ENCODE measurements around the gene ARHGAP10. TPM values are rescaled to one million over a fixed set of nuclear protein-coding genes. Genes with fewer than 3 reads are reported as not detected.
"Not testable (repeated sequence)": the region's sequence is repeated elsewhere in the genome, so short reads cannot be mapped to it uniquely, and the experiment has no call there.

The ARHGAP10 gene
- polyA plus RNA-seq, 10 donors, result 27.5 to 35.9 (median 32.4) TPM

- DNase-seq, result no peak
These were observed 249.4 kb downstream of the ARHGAP10 start for GRCh38 chr4:147981305-147981704.

- no peak for DNase-seq
These were observed 252.3 kb downstream of the ARHGAP10 start for GRCh38 chr4:147984065-147984777.

DNA sequence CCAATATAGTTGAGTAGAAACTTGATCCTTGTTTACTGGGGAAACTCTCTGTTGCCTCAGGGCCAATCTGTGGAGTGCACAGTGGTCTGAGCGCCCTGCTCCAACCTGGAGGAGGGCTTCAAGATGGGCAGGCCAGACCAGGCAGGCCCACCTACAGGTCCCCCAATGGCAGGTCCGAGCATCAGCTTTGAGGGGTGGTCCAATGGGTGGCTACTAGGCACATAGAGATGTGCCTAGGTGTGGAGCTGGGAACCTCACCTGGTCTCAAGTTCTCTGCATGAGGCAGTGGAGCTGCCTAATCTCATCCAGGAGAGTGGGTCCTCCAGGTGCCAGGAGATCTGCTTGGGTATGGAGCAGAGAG lies 252.9 kb downstream of the ARHGAP10 start:
- no peak for DNase-seq

DNA sequence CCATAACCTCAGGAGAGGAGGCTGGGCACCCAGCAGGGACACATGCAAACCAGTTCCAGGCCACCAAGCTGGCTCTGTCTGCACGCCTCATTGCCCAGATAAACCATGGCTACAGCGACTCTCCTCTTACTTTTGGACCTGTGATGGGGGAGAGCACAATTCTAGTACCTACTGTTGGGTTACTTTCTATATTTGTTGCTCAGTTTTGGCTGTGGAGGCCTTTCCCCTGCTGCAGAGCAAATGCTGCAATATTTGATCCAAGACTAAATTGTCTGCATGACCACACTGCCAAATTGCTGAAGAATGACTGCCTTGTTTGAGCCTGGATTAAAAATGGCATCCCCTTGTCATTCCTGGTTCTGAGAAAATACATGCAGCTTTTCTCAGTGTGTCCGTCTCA lies 253.5 kb downstream of the ARHGAP10 start:
- no peak for DNase-seq

DNA sequence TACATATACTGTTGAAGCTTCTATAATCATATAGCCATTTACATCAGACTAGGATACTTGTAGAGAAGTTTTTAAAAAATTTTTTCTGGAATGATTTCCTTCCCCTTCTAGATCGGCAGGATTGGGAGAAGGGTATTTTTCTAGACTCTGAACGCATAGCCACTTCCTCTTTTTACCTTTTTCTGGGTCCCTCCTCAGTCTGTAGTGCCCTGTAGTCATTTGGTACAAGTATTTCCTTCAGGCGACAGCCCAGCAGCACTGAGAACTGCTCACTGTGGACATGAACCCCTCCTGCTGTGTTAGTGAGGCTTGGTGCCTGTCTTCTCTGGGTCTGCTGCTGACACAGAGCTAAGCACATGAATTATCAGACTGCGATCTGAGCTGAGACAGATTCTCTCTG lies 255.4 kb downstream of the ARHGAP10 start:
- DNase-seq, result no peak

DNA sequence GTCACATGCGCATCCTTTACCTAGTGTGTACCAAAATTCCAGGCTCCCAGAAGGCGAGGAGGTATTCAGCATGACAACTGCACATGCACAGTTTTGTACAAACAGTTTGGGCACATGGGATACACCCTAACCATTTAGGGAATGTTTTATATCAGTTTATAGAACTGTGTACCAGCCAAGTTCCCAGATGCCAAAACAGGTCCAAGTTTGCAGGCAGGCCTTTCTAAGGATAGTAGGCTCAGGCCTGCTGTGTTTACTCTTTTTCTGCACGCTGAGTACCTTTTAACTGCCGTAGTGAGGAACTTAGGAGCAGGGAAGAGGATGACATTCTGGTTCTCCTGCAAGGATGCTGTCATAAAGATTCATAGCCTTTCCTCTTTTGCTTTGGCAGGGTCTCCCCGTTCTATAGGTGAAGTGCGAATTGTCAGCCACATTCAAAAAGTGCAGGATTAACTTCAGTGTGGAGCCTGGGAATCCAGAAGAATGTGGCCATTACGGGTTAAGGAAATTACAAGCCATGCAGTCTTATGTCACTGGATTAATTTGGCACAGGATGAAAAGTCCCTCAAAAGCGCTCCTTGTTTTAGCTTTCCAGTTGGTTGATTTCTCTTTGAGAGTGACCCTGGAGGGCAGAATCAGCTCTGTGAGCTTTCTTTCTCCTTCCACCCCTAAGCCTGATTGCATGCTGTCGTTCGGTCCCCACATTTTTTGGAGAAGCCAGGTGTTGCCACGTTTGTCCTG lies 259.8 kb downstream of the ARHGAP10 start:
- no peak for DNase-seq

DNA sequence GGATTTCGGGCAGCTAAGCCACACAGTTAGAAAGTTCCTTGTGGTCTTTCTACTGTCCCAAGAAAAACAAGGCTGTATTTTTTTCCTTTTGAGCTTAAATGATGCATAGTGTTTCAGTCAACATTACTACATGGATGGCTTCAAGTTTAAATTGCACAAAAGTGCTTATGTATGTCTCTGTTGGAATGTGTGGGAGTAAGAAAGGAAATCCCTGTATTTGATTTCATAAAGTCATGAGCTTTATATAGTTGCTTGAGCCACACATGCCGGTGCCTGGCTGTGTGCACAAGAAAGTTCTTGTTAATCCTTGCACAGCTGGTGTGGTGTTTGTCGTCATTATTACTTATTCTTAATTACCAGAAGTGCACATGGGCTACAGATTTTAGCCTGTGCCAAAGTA lies 262.2 kb downstream of the ARHGAP10 start:
- peak in 1 of 3 donors; percentile 34 for DNase-seq

DNA sequence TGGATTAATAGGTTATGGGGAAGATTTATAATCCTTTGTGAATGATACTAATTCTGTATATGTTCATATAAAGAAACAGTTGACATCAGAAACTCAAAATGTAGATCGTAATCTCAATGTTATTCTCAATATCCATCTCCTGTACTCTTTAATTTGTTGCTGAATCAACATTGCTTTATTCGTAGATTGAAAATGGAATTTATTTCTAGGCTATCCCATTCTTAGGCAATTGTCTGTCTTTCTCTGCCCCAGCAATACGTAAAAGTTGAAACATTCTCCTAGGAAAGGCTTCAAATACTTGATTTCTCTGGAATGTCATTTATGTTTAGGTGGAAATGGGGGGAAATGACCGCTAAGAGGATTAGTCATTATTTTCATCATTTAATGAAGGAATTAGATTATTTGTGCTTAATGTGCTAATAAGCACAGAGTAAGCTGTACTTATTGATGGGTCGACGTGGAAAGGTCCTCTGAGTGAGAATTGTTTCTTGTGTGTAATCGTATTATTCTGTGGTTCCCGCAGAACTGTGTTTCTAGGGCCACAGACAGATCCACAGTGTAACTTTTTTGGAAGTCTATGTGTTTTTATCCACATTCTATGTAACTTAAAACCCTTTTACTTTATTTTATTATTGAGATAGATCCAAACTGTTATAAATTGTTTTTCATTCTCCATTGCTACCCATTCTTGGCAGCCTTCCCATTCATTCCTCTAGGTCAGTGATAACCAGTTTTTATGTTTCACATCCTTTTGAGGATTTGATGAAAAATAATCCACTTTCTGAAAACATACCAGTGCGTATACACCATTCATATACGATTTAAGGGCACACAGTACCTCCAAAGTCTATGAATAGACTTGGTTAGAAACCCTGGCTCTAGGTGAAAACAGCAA lies 262.9 kb downstream of the ARHGAP10 start:
- DNase-seq, result no peak

GRCh38 chr4:147996859-147997258 lies 265.0 kb downstream of the ARHGAP10 start:
- no peak for DNase-seq

DNA sequence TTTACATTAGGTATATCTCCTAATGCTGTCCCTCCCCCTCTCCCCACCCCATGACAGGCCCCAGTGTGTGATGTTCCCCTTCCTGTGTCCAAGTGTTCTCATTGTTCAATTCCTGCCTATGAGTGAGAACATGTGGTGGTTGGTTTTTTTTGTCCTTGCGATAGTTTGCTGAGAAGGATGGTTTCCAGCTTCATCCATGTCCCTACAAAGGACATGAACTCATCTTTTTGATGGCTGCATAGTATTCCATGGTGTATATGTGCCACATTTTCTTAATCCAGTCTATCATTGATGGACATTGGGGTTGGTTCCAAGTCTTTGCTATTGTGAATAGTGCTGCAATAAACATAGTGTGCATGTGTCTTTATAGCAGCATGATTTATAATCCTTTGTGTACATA lies 268.1 kb downstream of the ARHGAP10 start:
- not testable (repeated sequence) for DNase-seq

- peak; percentile 43 to 82 (median 62) for DNase-seq
These were observed 272.5 kb downstream of the ARHGAP10 start for GRCh38 chr4:148004228-148004857.

DNA sequence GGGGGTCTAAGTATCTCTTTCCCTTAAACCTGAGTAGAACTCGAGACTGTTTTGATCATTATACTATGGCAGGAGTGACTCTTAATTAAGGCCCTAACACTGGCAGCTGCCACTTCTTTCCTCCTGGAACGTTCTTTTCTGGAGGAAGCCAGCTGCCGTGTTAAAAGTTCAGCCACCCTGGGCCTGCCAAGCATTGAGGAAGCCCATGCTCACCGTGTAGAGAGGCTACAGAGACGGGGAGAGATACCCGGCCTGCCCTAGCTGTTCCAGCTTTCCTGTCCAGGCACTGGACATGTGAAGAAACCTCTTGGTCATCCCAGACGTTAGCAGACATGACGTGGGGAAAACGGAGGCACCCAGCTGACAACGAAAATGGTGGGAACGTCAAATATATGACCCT lies 274.1 kb downstream of the ARHGAP10 start:
- no peak for DNase-seq

DNA sequence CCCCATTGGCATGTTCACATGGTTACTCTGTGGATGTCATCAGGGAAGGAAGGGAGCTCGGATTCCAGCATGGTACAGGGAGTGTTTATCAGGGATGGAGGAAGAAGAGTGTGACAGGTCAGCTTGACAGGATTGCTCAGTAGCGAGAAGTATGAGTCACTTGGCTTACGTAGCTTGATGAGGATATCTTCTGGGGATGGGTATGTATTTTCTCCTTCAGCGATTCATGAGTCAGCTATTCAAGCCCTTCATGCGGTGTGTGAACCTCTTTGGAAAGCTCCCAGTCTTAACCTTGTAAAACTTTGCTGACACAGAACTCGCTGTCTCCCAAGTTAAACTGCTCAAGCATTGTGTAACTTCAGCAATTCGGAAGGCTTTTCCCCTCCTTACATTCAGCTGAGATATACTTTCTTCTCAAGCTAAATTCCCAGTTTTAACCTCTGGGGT lies 275.4 kb downstream of the ARHGAP10 start:
- DNase-seq, result peak in 1 of 3 donors; percentile 91

- no peak for DNase-seq
These were observed 275.9 kb downstream of the ARHGAP10 start for GRCh38 chr4:148007792-148008191.

DNA sequence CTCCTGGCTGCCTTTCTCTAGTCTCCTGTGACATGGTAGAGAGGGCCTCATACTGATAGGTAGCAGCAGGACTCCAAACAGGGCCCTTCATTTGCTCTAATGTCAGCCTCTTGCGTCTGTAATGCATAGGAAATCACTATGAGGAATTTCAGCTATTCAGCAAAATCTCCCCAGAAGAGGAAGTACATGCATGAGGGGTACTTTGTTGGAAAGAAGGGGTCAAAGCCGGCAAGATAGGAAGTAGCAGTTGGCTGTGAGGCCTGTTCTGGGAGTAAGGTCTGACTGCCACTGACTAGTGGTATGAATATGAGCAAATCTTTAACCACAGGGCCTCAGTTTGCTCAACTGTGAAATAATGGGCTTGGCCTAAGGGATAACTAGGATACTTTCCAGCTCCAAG lies 283.2 kb downstream of the ARHGAP10 start:
- DNase-seq, result no peak

DNA sequence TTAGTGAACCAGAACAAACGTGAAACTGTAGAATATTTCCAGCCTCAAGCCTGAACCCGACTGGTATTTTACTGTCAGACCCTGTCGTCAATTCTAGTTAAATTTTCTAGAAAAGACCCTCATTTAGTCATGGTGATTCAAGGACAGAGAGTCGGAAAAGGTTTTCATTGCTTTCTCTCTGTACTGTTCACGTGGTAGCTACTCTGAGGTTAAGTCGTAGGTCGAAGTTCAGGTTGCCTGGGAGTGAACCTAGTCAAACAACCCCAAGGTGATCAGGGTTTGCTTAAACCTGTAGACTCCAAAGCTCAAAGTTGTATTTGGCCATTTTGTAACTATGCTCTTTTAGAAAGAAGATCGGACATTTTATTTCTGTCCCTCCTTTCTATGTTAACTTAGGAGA lies 283.6 kb downstream of the ARHGAP10 start:
- DNase-seq, result no peak

GRCh38 chr4:148016063-148016637 lies 284.3 kb downstream of the ARHGAP10 start:
- no peak for DNase-seq

GRCh38 chr4:148017801-148018200 lies 285.9 kb downstream of the ARHGAP10 start:
- no peak for DNase-seq

- DNase-seq, result peak in 2 of 3 donors; percentile 46 to 70
These were observed 289.8 kb downstream of the ARHGAP10 start for GRCh38 chr4:148021686-148022085.

DNA sequence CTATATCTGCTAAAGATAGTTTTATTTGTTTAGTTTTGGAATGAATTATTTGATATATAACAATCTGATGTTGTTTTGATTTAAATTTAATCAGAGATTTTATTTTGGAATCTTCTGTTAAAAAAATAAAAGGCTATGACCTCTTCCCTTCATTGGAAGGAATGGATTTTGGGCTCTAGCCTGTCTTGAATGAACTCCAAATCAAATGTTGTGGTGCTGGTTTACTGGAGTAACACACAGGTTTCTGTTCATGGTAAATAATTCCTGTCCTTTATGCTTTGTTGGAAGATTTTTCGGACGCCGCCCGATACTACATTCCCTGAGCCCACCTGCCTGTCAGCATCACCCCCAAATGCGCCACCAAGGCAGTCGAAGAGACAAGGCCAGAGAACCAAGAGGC lies 291.1 kb downstream of the ARHGAP10 start:
- DNase-seq, result no peak

DNA sequence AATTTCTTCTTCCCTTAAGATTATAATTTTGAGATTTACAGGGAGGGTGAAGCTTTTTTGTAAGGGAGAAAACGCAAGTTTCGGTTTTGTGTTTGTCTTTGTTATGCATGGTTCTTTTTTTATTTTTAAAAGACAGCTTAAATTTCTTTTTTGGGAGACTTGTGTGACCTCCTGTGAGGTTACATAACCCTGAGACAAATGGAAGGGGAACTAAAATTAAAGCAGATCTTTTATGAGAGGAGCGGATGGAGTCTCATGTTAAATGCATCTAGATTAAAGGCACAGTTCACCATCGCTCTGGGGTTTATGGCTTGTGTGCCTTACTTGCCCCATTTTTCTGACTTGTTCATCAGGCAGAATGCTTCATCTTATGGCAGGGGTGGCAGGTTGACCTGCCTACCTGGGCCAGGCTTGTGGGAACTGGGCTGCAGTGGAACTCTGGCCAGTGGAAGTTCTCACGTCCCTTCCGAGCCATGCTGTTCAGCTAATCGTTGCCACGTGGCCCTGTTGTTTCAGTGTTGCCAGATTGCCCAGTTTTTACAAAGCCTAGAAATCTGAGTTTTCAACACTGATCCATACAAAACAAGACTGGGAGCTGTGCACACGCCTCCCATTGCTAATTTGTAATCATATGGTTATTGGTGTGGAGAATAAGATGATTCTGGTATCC lies 291.8 kb downstream of the ARHGAP10 start:
- DNase-seq, result no peak

All from muscle of back (tissue), 11 donors.